Coronary artery (tissue), 2 donors: Measurements from ENCODE around the gene MMS19.

Experiments used
- DNase-seq: peaks from one replicate; pipeline ENCODE4 v3.0.0-alpha.2; 2017; ENCODE audit warnings: low spot score
- H3K27ac ChIP-seq, 2 donors: fragments of 200-600 bp; sonication (generic); one replicate each; pipeline ENCODE4 v1.5.1; 2016 to 2019
- H3K4me3 ChIP-seq: fragments of 200-600 bp; sonication (generic); 2 replicates; pipeline ENCODE4 v1.5.1; 2016; ENCODE audit warnings: mild to moderate bottlenecking, moderate library complexity
- CTCF ChIP-seq: fragments of 200-600 bp; sonication (generic); IDR thresholded peaks from one replicate; pipeline ENCODE4 v1.5.1; 2019; ENCODE audit warnings: antibody characterized with exemption

MMS19 gene

GRCh38 chr10:97456034-97456685, 42.1 kb downstream of the MMS19 start:
- no peak for TF ChIP-seq CTCF

GRCh38 chr10:97454330-97455036, 43.7 kb downstream of the MMS19 start:
- TF ChIP-seq CTCF = no peak
- Histone ChIP-seq H3K27ac (peak overlapping the region in 1 of 2 donors; percentile 28), H3K4me3 (no peak overlapping the region)
- no peak for DNase-seq

More at GRCh38 chr10:97456034-97456685, 42.1 kb downstream of the MMS19 start:
- no peak overlapping the region for H3K27ac ChIP-seq
- no peak overlapping the region for H3K4me3 ChIP-seq
- no peak for DNase-seq

GRCh38 chr10:97452352-97452751, 45.9 kb downstream of the MMS19 start:
- H3K27ac ChIP-seq = no peak overlapping the region
- no peak for TF ChIP-seq CTCF
- no peak for DNase-seq
- no peak overlapping the region for H3K4me3 ChIP-seq

GRCh38 chr10:97451605-97452004, 46.6 kb downstream of the MMS19 start:
- Histone ChIP-seq H3K27ac (no peak overlapping the region), H3K4me3 (no peak overlapping the region)
- no peak for DNase-seq
- TF ChIP-seq CTCF = no peak

GRCh38 chr10:97450828-97451227, 47.4 kb downstream of the MMS19 start:
- Histone ChIP-seq H3K27ac (peak overlapping the region in 1 of 2 donors; percentile 1), H3K4me3 (no peak overlapping the region)
- TF ChIP-seq CTCF = no peak
- DNase-seq = no peak

GRCh38 chr10:97445722-97446639, 52.2 kb downstream of the MMS19 start, which contains the start of the genes EXOSC1 and ZDHHC16:
TSS of gene EXOSC1 (minus strand) at chr10:97446006. CDS start at chr10:97445985, 21 bp downstream.
TSS of gene ZDHHC16 (plus strand) at chr10:97446175. CDS start at chr10:97451676, 5,501 bp downstream.
- H3K27ac ChIP-seq = peak within 1 kb of the TSS; percentile 29 to 80
- H3K4me3 ChIP-seq = peak within 1 kb of the TSS; percentile 94
- peak; percentile 93 for DNase-seq
- TF ChIP-seq CTCF = no peak
